ENCODE data around the gene EIF2B2. TPM values are rescaled to one million over a fixed set of nuclear protein-coding genes. Genes with fewer than 3 reads are reported as not detected.

EIF2B2 gene
- total and polyA plus RNA-seq, 7 donors = 44.5 to 91.9 (median 64.4) TPM

DNA sequence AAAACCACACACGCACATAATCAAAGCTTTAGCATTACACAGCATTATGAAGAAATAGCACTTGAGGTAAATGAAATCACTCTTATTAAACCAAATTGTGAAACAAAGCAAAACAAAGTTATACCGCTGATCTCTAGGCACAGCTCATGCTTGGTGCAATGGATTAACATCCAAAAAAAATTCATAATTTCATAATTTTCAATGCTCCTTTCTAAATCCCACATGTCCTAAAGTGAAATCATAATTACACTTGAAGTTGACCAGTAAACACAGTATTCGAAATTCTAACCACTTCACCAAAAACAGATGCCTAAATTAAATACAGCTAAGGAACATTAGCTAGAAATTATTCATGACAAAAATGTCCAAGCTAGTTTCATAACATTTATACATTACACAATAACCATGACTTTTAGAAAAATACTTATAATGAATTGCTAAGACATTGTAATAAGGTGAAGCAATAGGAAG is 47.0 kb downstream of the EIF2B2 start:
- H3K9me3 ChIP-seq = no peaks in the 10 kb centered on the region
- WGBS, 3 donors = 64 to 90% (median 73%) methylated on average over 3 of the region's 3 CpGs
- ATAC-seq = peak in 1 of 4 donors; percentile 29
- peaks cover 36% of the 10 kb centered on the region for H3K4me1 ChIP-seq
- peak overlapping the region; percentile 89 for H3K27ac ChIP-seq
- no peak for DNase-seq
- H3K27me3 ChIP-seq (ENCODE audit: insufficient read depth in 3 of 3, low read length in 2 of 3) = no peaks in the 10 kb centered on the region
- H3K36me3 ChIP-seq (ENCODE audit: insufficient read depth in 1 of 2, low read depth in 1 of 2) = peaks cover 0 to 26% of the 10 kb centered on the region in 2 donors
- TF ChIP-seq, protein P1, sequence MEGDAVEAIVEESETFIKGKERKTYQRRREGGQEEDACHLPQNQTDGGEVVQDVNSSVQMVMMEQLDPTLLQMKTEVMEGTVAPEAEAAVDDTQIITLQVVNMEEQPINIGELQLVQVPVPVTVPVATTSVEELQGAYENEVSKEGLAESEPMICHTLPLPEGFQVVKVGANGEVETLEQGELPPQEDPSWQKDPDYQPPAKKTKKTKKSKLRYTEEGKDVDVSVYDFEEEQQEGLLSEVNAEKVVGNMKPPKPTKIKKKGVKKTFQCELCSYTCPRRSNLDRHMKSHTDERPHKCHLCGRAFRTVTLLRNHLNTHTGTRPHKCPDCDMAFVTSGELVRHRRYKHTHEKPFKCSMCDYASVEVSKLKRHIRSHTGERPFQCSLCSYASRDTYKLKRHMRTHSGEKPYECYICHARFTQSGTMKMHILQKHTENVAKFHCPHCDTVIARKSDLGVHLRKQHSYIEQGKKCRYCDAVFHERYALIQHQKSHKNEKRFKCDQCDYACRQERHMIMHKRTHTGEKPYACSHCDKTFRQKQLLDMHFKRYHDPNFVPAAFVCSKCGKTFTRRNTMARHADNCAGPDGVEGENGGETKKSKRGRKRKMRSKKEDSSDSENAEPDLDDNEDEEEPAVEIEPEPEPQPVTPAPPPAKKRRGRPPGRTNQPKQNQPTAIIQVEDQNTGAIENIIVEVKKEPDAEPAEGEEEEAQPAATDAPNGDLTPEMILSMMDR (IDR thresholded peaks at IDR 0.05) = no peak
- intact Hi-C loops (cut with DNase I) = loop anchor here in 1 of 2 donors (5.0 kb wide), 1 partner anchor 42 kb away; no protein-coding TSS in a partner anchor
- H3K4me3 ChIP-seq = no peak overlapping the region

DNA sequence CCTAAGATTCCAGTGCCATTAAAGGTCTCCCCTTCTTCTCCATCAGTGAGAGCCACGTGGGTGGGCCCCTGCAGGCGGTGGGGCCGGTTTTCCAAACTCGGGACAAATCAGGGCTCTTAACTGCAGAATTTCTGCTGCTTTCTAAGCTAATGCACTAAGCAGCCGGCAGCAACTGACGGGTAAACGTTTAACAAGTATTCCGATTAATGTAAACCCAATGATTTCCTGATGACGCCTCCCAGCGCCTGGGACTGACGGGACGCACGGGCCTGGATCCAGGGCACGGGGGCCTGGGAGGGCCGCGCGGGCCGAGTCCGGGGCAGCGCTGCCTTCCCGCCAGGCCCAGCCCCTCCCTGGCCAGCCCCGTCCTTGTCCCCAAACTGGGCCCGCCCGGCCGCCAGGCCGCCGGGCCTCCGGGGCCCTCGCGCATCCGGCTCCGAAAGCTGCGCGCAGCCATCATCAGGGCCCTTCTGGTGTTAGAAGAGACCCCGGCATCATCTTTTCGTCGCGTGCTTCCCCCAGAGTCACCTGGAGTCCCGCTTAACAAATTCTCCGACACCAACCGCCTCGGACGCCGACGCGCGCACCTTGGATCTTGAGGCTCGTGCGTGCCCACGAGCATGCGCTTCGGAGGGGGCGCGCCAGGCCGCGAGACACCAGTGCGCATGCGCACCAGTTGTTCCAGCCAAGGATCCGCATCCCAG is 48.3 kb downstream of the EIF2B2 start, which contains the start of gene MLH3:
MLH3 (minus strand) TSS at position 616 of the 704 bp plus-strand sequence. CDS start 1,812 bp downstream, outside the sequence.
- DNase-seq (peak; percentile 86 to 93), ATAC-seq (peak; percentile 89 to 93 (median 90))
- WGBS, 3 donors = 1 to 2% (median 1%) methylated on average over 54 to 59 of the region's 59 CpGs
- intact Hi-C loops (cut with DNase I) = no loop called here
- peaks cover 30% of the 10 kb centered on the region for H3K4me1 ChIP-seq
- H3K36me3 ChIP-seq (ENCODE audit: insufficient read depth in 1 of 2, low read depth in 1 of 2) = peaks cover 0 to 29% of the 10 kb centered on the region in 2 donors
- TF ChIP-seq, protein P1 (IDR thresholded peaks at IDR 0.05) = no peak
- peak within 1 kb of the TSS; percentile 89 for H3K27ac ChIP-seq
- H3K9me3 ChIP-seq = no peaks in the 10 kb centered on the region
- H3K27me3 ChIP-seq (ENCODE audit: insufficient read depth in 3 of 3, low read length in 2 of 3) = no peaks in the 10 kb centered on the region
- H3K4me3 ChIP-seq = peak within 1 kb of the TSS; percentile 85

DNA sequence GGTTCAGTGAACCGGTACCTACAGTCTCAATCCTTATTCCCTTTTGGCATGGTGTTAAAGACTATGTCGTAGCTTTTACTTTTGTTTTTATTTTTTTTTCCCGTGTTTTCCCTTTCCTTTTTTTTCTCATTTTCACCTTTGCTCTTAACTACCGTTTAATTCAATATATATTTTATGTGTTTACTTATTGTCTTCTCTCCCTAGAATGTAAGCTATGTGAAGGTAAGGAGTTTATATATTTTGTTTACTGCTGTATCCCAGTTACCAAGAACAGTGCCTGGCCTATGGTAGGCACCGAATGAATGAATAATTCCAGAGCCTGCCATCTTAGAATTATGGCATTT is 48.8 kb downstream of the EIF2B2 start:
- intact Hi-C loops (cut with DNase I) = no loop called here
- Histone ChIP-seq H3K4me3 (peak overlapping the region; percentile 85), H3K9me3 (no peaks in the 10 kb centered on the region), H3K4me1 (peaks cover 30% of the 10 kb centered on the region), H3K27me3 (ENCODE audit: insufficient read depth in 3 of 3, low read length in 2 of 3) (no peaks in the 10 kb centered on the region), H3K36me3 (ENCODE audit: insufficient read depth in 1 of 2, low read depth in 1 of 2) (peaks cover 0 to 34% of the 10 kb centered on the region in 2 donors), H3K27ac (peak overlapping the region; percentile 89)
- DNase-seq (no peak), ATAC-seq (no peak)
- 27 to 28% (median 28%) methylated on average over 5 of the region's 5 CpGs for WGBS, 3 donors
- TF ChIP-seq, protein P1 (IDR thresholded peaks at IDR 0.05) = no peak

- H3K36me3 ChIP-seq (ENCODE audit: insufficient read depth in 1 of 2, low read depth in 1 of 2) = peaks cover 0 to 30% of the 10 kb centered on the region in 2 donors
- H3K27ac ChIP-seq = no peak overlapping the region
- ATAC-seq = no peak
- no peak for DNase-seq
- peaks cover 21% of the 10 kb centered on the region for H3K4me1 ChIP-seq
- H3K27me3 ChIP-seq (ENCODE audit: insufficient read depth in 3 of 3, low read length in 2 of 3) = no peaks in the 10 kb centered on the region
- intact Hi-C loops (cut with DNase I) = no loop called here
- TF ChIP-seq, protein P1 (IDR thresholded peaks at IDR 0.05) = no peak
- no peak overlapping the region for H3K4me3 ChIP-seq
- 63 to 66% (median 66%) methylated on average over 5 of the region's 5 CpGs for WGBS, 3 donors
- H3K9me3 ChIP-seq = no peaks in the 10 kb centered on the region
Measured at GRCh38 chr14:75053396-75054291, 50.9 kb downstream of the EIF2B2 start.

All from psoas muscle (tissue), 8 donors.